ENCODE results near the gene TXNDC11. TPM values are rescaled to one million over a fixed set of nuclear protein-coding genes. Genes with fewer than 3 reads are reported as not detected.

The TXNDC11 gene
- total RNA-seq, 1 donor from 2014 or later = 59.4 TPM

- intact Hi-C loops (cut with DNase I) = no loop called here
- peak overlapping the region; percentile 90 for H3K27ac ChIP-seq
- TF ChIP-seq CTCF (IDR thresholded peaks at IDR 0.05) (no peak), POLR2A (IDR thresholded peaks at IDR 0.05) (no peak), POLR2AphosphoS5 (IDR thresholded peaks at IDR 0.05; ENCODE audit: insufficient read depth in 1 of 2, low read depth in 1 of 2) (no peak)
- no peaks in the 10 kb centered on the region for H3K36me3 ChIP-seq
- H3K27me3 ChIP-seq = no peaks in the 10 kb centered on the region
- H3K9me3 ChIP-seq = no peaks in the 10 kb centered on the region
- no peak for DNase-seq (ENCODE audit: extremely low spot score in 2 of 2)
- H3K4me1 ChIP-seq = peaks cover 62% of the 10 kb centered on the region
- peak overlapping the region; percentile 97 to 98 for H3K4me3 ChIP-seq
Measured at GRCh38 chr16:11668623-11669379, 73.9 kb downstream of the TXNDC11 start.

- no peaks in the 10 kb centered on the region for H3K36me3 ChIP-seq
- DNase-seq (ENCODE audit: extremely low spot score in 2 of 2) = no peak
- TF ChIP-seq POLR2A (IDR thresholded peaks at IDR 0.05) (peak in 1 of 2 donors; percentile 48), POLR2AphosphoS5 (IDR thresholded peaks at IDR 0.05; ENCODE audit: insufficient read depth in 1 of 2, low read depth in 1 of 2) (peak in 1 of 2 donors; percentile 56), CTCF (IDR thresholded peaks at IDR 0.05) (no peak)
- peak within 1 kb of the TSS; percentile 90 for H3K27ac ChIP-seq
- H3K27me3 ChIP-seq = no peaks in the 10 kb centered on the region
- H3K4me3 ChIP-seq = peak within 1 kb of the TSS; percentile 97 to 98
- intact Hi-C loops (cut with DNase I) = no loop called here
- peaks cover 54% of the 10 kb centered on the region for H3K4me1 ChIP-seq
- no peaks in the 10 kb centered on the region for H3K9me3 ChIP-seq
Measured at GRCh38 chr16:11667824-11668622, 74.6 kb downstream of the TXNDC11 start, which contains the start of gene SNN. TSS of gene SNN (plus strand) at chr16:11668455. CDS start at chr16:11676060, 7,605 bp downstream.

- Histone ChIP-seq H3K9me3 (no peaks in the 10 kb centered on the region), H3K4me3 (peak overlapping the region in 1 of 2 donors; percentile 53), H3K36me3 (no peaks in the 10 kb centered on the region), H3K4me1 (peaks cover 47% of the 10 kb centered on the region), H3K27ac (peak overlapping the region; percentile 79), H3K27me3 (no peaks in the 10 kb centered on the region)
- TF ChIP-seq POLR2AphosphoS5 (IDR thresholded peaks at IDR 0.05; ENCODE audit: insufficient read depth in 1 of 2, low read depth in 1 of 2) = no peak
- TF ChIP-seq CTCF (IDR thresholded peaks at IDR 0.05) = no peak
- no peak for TF ChIP-seq POLR2A (IDR thresholded peaks at IDR 0.05)
- no peak for DNase-seq (ENCODE audit: extremely low spot score in 2 of 2)
- intact Hi-C loops (cut with DNase I) = no loop called here
Measured at GRCh38 chr16:11667221-11667823, 75.3 kb downstream of the TXNDC11 start.

- no peak overlapping the region for H3K27ac ChIP-seq
Measured at GRCh38 chr16:11666103-11667055, 76.3 kb downstream of the TXNDC11 start.

More at GRCh38 chr16:11666103-11667055, 76.3 kb downstream of the TXNDC11 start:
- Histone ChIP-seq H3K9me3 (no peaks in the 10 kb centered on the region), H3K4me1 (peaks cover 38% of the 10 kb centered on the region), H3K27me3 (no peaks in the 10 kb centered on the region), H3K4me3 (no peak overlapping the region), H3K36me3 (no peaks in the 10 kb centered on the region)
- DNase-seq (ENCODE audit: extremely low spot score in 2 of 2) = no peak
- no peak for TF ChIP-seq POLR2A (IDR thresholded peaks at IDR 0.05)
- no peak for TF ChIP-seq CTCF (IDR thresholded peaks at IDR 0.05)
- TF ChIP-seq POLR2AphosphoS5 (IDR thresholded peaks at IDR 0.05; ENCODE audit: insufficient read depth in 1 of 2, low read depth in 1 of 2) = no peak
- intact Hi-C loops (cut with DNase I) = no loop called here

Data from vagina (tissue), 2 donors.